HepG2 (cell line): ENCODE data around the gene SRSF11. TPM values are rescaled to one million over a fixed set of nuclear protein-coding genes. Genes with fewer than 3 reads are reported as not detected.
"Not testable (repeated sequence)": the region's sequence is repeated elsewhere in the genome, so short reads cannot be mapped to it uniquely, and the experiment has no call there.

ENCODE experiments used
- ATAC-seq: fragments of 200-7000 bp; cut with Tn5 transposase; 3 replicates; pipeline ENCODE4 v1.9.1; 2020; ENCODE audit warnings: mild to moderate bottlenecking, moderate library complexity
- BruUV-seq: library from RNA; stranded (reverse); fragments of 400-500 nt; replicated peaks from 2 replicates; lab custom pipeline; 2021; lab: Mats Ljungman, UMichigan
- CTCF ChIA-PET: fragments of 300-600 bp; formaldehyde crosslinking; extraction: SDS; loops from one replicate; lab custom pipeline; 2021; ENCODE audit warnings: low total read pairs, inconsistent platforms, low intra/inter-chr PET ratio; lab: Yijun Ruan, JAX
- POLR2A ChIA-PET: fragments of 350-600 bp; sonication (Branson Sonifier 250); formaldehyde crosslinking; loops from one replicate; lab custom pipeline; 2020; ENCODE audit warnings: antibody characterized with exemption, inconsistent platforms; lab: Yijun Ruan, JAX
- DNase-seq: peaks from one replicate; pipeline ENCODE4 v3.0.0-alpha.2; 2015; ENCODE audit warnings: low spot score
- FAIRE-seq: peaks from 3 replicates; lab custom pipeline; 2011; peaks lifted over from hg19 to GRCh38; lab: Jason Lieb, UNC
- H2AFZ ChIP-seq: one replicate; pipeline ENCODE4 v1.6.1; 2011; ENCODE audit warnings: low read length, inconsistent platforms
- H3K27ac ChIP-seq: fragments of 300-600 bp; 3 replicates; pipeline ENCODE4 v1.8.0; 2011; ENCODE audit warnings: mixed run types, mild to moderate bottlenecking, mixed read lengths, low read length, inconsistent platforms; ENCODE audit not compliant: insufficient read depth; ENCODE audit errors: extremely low read length
- H3K27me3 ChIP-seq, 2 experiments: fragments of 200-600 bp in 1 of 2; 2 replicates in 1 of 2; 3 replicates in 1 of 2; pipeline versions ENCODE4 v1.6.0 to v1.8.0; 2011; ENCODE audit warnings: low read length in 2 of 2, mild to moderate bottlenecking in 2 of 2, moderate library complexity in 2 of 2, inconsistent platforms in 1 of 2; ENCODE audit not compliant: insufficient read depth in 2 of 2, control insufficient read depth in 1 of 2
- H3K36me3 ChIP-seq, 2 experiments: fragments of 200-600 bp in 1 of 2; replicated peaks in 1 of 2; 2 replicates in 1 of 2; 3 replicates in 1 of 2; pipeline versions ENCODE4 v1.5.1 to v1.8.0; 2011; ENCODE audit warnings: low read length in 2 of 2, inconsistent platforms in 1 of 2; ENCODE audit not compliant: insufficient read depth in 2 of 2, control insufficient read depth in 1 of 2
- H3K4me1 ChIP-seq: 2 replicates; pipeline ENCODE4 v1.5.1; 2012; ENCODE audit warnings: low read length, inconsistent platforms; ENCODE audit not compliant: insufficient read depth
- H3K4me2 ChIP-seq: 2 replicates; pipeline ENCODE4 v1.6.0; 2011; ENCODE audit warnings: low read depth, low read length, inconsistent platforms
- H3K4me3 ChIP-seq, 3 experiments: fragments of 200-600 bp in 1 of 3; sonication (generic), shearing (Covaris generic) in 1 of 3; replicated peaks in 1 of 3; 2 replicates each; pipeline ENCODE4 v1.5.1; 2011 to 2016; ENCODE audit warnings: low read length in 3 of 3, inconsistent platforms in 2 of 3, low read depth in 2 of 3, mild to moderate bottlenecking in 2 of 3, control low read depth in 1 of 3, mixed read lengths in 1 of 3; ENCODE audit not compliant: insufficient read depth in 1 of 3
- H3K79me2 ChIP-seq: one replicate; pipeline ENCODE4 v1.6.1; 2011; ENCODE audit warnings: low read length, inconsistent platforms; ENCODE audit not compliant: insufficient read depth
- H3K9ac ChIP-seq: 2 replicates; pipeline ENCODE4 v1.6.0; 2011; ENCODE audit warnings: mild to moderate bottlenecking, low read depth, low read length, inconsistent platforms; ENCODE audit not compliant: insufficient read depth
- H3K9me3 ChIP-seq: 2 replicates; pipeline ENCODE4 v1.5.1; 2012; ENCODE audit warnings: mild to moderate bottlenecking, low read length
- H4K20me1 ChIP-seq: 2 replicates; pipeline ENCODE4 v1.6.0; 2011; ENCODE audit warnings: inconsistent platforms, mild to moderate bottlenecking, low read length, moderate library complexity; ENCODE audit not compliant: insufficient read depth
- ATF4 ChIP-seq, 2 experiments: fragments of 450-650 bp in 1 of 2; sonication (generic) in 1 of 2; formaldehyde crosslinking; IDR thresholded peaks; 2 replicates each; pipeline versions ENCODE4 v1.5.0 to v1.8.0; 2020 to 2022; ENCODE audit warnings: mild to moderate bottlenecking in 1 of 2, missing genetic modification reagents in 1 of 2
- GABPB1 ChIP-seq: IDR thresholded peaks from 2 replicates; pipeline ENCODE4 v1.6.1; 2016; ENCODE audit warnings: mild to moderate bottlenecking, missing genetic modification reagents, moderate library complexity, missing compliant biosample characterization
- HINFP ChIP-seq: sonication (generic); formaldehyde crosslinking; IDR thresholded peaks from 2 replicates; pipeline ENCODE4 v1.4.0; 2020; ENCODE audit warnings: low read depth, mild to moderate bottlenecking, missing genetic modification reagents
- TERF1 ChIP-seq: sonication (generic); formaldehyde crosslinking; IDR thresholded peaks from 2 replicates; pipeline ENCODE4 v1.8.0; 2022; ENCODE audit warnings: mild to moderate bottlenecking, missing genetic modification reagents, moderate library complexity
- ZNF329 ChIP-seq: sonication (generic); formaldehyde crosslinking; IDR thresholded peaks from 2 replicates; pipeline ENCODE4 v1.9.0; 2021; ENCODE audit warnings: low read depth, mild to moderate bottlenecking, missing genetic modification reagents
- ZNF598 ChIP-seq: sonication (generic); formaldehyde crosslinking; IDR thresholded peaks from 2 replicates; pipeline ENCODE4 v1.5.1; 2020; ENCODE audit warnings: mild to moderate bottlenecking, missing genetic modification reagents, borderline replicate concordance
- ZNF704 ChIP-seq: sonication (generic); formaldehyde crosslinking; IDR thresholded peaks from 2 replicates; pipeline ENCODE4 v1.8.1; 2023; ENCODE audit warnings: mild to moderate bottlenecking, inconsistent platforms, moderate library complexity, missing genetic modification reagents, borderline replicate concordance
- WGBS: methylation state at CpG from one replicate; pipeline ENCODE4 v1.1.6; 2017; ENCODE audit warnings: low lambda C conversion rate; 5-methylcytosine and 5-hydroxymethylcytosine counted together
- in situ Hi-C: cut with HindIII; loops from 2 replicates; pipeline ENCODE4 v1.10.0; 2017; ENCODE audit warnings: low pct_unique_long_range_greater_than_20kb; ENCODE audit not compliant: extremely low pct_ligation_motif_present
- intact Hi-C: fragments of 100-400 bp; cut with micrococcal nuclease; formaldehyde crosslinking; loops from one replicate; pipeline ENCODE4 v1.10.0; 2022; ENCODE audit not compliant: unreplicated experiment
- polyA plus RNA-seq, 8 experiments: library from polyadenylated mRNA; depleted of rRNA in 3 of 8; stranded (reverse) in 7 of 8; unstranded in 1 of 8; fragments of >200 nt; fragmentation: Illumina TruSeq in 4 of 8; extraction: Trizol in 4 of 8; gene quantifications; 2 replicates each; pipeline versions ENCODE4 v1.2.1 to v1.2.3, GENCODE V29; 2011 to 2016; ENCODE audit warnings: low read depth in 4 of 8, missing spikeins in 1 of 8, mixed read lengths in 1 of 8; ENCODE audit not compliant: insufficient read depth in 1 of 8
- total RNA-seq, 5 experiments: library from RNA; depleted of rRNA; stranded (reverse); fragments of >200 nt; fragmentation: Illumina TruSeq; extraction: Trizol; gene quantifications; 2 replicates each; pipeline ENCODE4 v1.2.3, GENCODE V29; 2016; ENCODE audit warnings: low read depth in 1 of 5
- TF ChIP-seq, protein P1 (sequence below): sonication (generic); formaldehyde crosslinking; IDR thresholded peaks from 2 replicates; pipeline ENCODE4 v1.4.0; 2020; ENCODE audit warnings: missing genetic modification reagents, mild to moderate bottlenecking, borderline replicate concordance

Gene SRSF11
- total and polyA plus RNA-seq, 2 of the 13 experiments (the other 11 are each of a cell fraction or from before 2014, with no cell fraction given) = 118 to 381 TPM

- Histone ChIP-seq H3K36me3 (peaks cover 5 to 24% of the 10 kb centered on the region in 2 experiments; a peak in 3 of 5 replicates), H3K4me3 (no peak overlapping the region), H3K27me3 (no peaks in the 10 kb centered on the region), H4K20me1 (no peaks in the 10 kb centered on the region), H3K9me3 (no peaks in the 10 kb centered on the region), H3K4me1 (no peaks in the 10 kb centered on the region), H3K79me2 (no peaks in the 10 kb centered on the region), H3K9ac (no peak overlapping the region), H2AFZ (no peak overlapping the region), H3K27ac (no peak overlapping the region), H3K4me2 (no peak overlapping the region)
- FAIRE-seq = no peak
- WGBS = 96% methylated on average over 1 of the region's 1 CpG
- ChIA-PET CTCF (no interaction called here), POLR2A (no interaction called here)
- no peak for TF ChIP-seq ZNF598 (CRISPR knock-in tag)
- TF ChIP-seq TERF1 = no peak
- TF ChIP-seq ZNF329 (CRISPR knock-in tag) = no peak
- no peak for TF ChIP-seq HINFP (CRISPR knock-in tag)
- TF ChIP-seq ATF4 (CRISPR knock-in tag; IDR thresholded peaks at IDR 0.05) = no peak
- TF ChIP-seq GABPB1 = no peak
- TF ChIP-seq ZNF704 (CRISPR knock-in tag) = no peak
- TF ChIP-seq, protein P1, sequence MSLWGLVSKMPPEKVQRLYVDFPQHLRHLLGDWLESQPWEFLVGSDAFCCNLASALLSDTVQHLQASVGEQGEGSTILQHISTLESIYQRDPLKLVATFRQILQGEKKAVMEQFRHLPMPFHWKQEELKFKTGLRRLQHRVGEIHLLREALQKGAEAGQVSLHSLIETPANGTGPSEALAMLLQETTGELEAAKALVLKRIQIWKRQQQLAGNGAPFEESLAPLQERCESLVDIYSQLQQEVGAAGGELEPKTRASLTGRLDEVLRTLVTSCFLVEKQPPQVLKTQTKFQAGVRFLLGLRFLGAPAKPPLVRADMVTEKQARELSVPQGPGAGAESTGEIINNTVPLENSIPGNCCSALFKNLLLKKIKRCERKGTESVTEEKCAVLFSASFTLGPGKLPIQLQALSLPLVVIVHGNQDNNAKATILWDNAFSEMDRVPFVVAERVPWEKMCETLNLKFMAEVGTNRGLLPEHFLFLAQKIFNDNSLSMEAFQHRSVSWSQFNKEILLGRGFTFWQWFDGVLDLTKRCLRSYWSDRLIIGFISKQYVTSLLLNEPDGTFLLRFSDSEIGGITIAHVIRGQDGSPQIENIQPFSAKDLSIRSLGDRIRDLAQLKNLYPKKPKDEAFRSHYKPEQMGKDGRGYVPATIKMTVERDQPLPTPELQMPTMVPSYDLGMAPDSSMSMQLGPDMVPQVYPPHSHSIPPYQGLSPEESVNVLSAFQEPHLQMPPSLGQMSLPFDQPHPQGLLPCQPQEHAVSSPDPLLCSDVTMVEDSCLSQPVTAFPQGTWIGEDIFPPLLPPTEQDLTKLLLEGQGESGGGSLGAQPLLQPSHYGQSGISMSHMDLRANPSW (CRISPR knock-in tag) = no peak
- intact Hi-C loops = loop anchor here (2.0 kb wide), 1 partner anchor 13 kb away; no protein-coding TSS in a partner anchor
- no TSS peak for BruUV-seq
- in situ Hi-C loops = no loop called here
- no peak for ATAC-seq
- no peak for DNase-seq
Observed at GRCh38 chr1:70171512-70171911, 49.7 kb upstream of the SRSF11 start.

DNA sequence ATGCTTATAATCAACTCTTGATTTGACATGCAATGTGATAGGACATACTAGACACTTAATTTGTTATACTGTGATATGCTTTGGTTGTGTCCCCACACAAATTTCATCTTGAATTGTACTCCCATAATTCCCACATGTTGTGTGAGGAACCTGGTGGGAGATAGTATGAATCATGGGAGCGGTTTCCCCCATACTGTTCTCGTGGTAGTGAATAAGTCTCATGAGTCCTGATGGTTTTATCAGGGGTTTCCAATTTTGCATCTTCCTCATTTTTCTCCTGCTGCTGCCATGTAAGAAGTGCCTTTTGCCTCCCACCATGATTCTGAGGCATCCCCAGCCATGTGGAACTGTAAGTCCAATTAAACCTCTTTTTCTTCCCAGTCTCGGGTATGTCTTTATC is 36.0 kb upstream of the SRSF11 start:
- H3K9me3 ChIP-seq, POLR2A ChIA-PET, H3K4me3 ChIP-seq, FAIRE-seq, in situ Hi-C loops, H3K4me2 ChIP-seq, H3K9ac ChIP-seq, H2AFZ ChIP-seq, H3K27me3 ChIP-seq, H3K4me1 ChIP-seq, ATAC-seq, DNase-seq, H3K27ac ChIP-seq, BruUV-seq, CTCF ChIA-PET, H4K20me1 ChIP-seq: not testable (repeated sequence)
- H3K79me2 ChIP-seq = peaks cover 21% of the 10 kb centered on the region
- H3K36me3 ChIP-seq = peaks cover 0 to 23% of the 10 kb centered on the region in 2 experiments
- 96% methylated on average over 3 of the region's 3 CpGs for WGBS
- intact Hi-C loops = loop anchor here (2.0 kb wide), 1 partner anchor 14 kb away; no protein-coding TSS in a partner anchor
